NB4 (cell line): ENCODE data around the gene PAFAH1B1.

Experiments
- CTCF ChIP-seq: IDR thresholded peaks from one replicate; pipeline ENCODE4 v1.5.1; 2012; ENCODE audit warnings: low read depth, low read length
- POLR2A ChIP-seq: IDR thresholded peaks from 2 replicates; pipeline ENCODE4 v1.6.1; 2011; ENCODE audit warnings: mild to moderate bottlenecking; ENCODE audit not compliant: insufficient read length; ENCODE audit errors: extremely low read depth

- TF ChIP-seq CTCF = no peak
- no peak for TF ChIP-seq POLR2A
Observed at GRCh38 chr17:2705263-2705662, 111.8 kb downstream of the PAFAH1B1 start.
